Stomach (tissue), 9 donors: ENCODE results near the gene DOCK1. TPM values are rescaled to one million over a fixed set of nuclear protein-coding genes. Genes with fewer than 3 reads are reported as not detected.

Experiments
- DNase-seq, 2 donors: peaks; one replicate each; pipeline versions ENCODE4 v3.0.0 to v3.0.0-alpha.2; 2013 to 2019
- H3K27ac ChIP-seq, 5 donors: fragments of 200-600 bp in 4 of 5; sonication (generic) in 4 of 5; one replicate each; pipeline ENCODE4 v1.5.1; 2013 to 2019; ENCODE audit warnings: mild to moderate bottlenecking in 1 of 5, moderate library complexity in 1 of 5
- H3K27me3 ChIP-seq, 3 donors: fragments of 200-600 bp; sonication (generic); one replicate each; pipeline ENCODE4 v1.5.1; 2017 to 2019; ENCODE audit warnings: mixed run types in 1 of 3
- H3K36me3 ChIP-seq, 4 donors: fragments of 200-600 bp; sonication (generic); 1 replicate in 3 of 4; 2 replicates in 1 of 4; pipeline ENCODE4 v1.5.1; 2016 to 2019
- H3K4me1 ChIP-seq, 4 donors: fragments of 200-600 bp; sonication (generic); one replicate each; pipeline ENCODE4 v1.5.1; 2016 to 2019
- H3K4me3 ChIP-seq, 4 donors: fragments of 200-600 bp; sonication (generic) in 3 of 4; one replicate each; pipeline ENCODE4 v1.5.1; 2016 to 2019; ENCODE audit warnings: mild to moderate bottlenecking in 1 of 4
- H3K9me3 ChIP-seq, 4 donors: fragments of 200-600 bp; sonication (generic); one replicate each; pipeline ENCODE4 v1.5.1; 2016 to 2019
- EP300 ChIP-seq: sonication (generic); formaldehyde crosslinking; IDR thresholded peaks from one replicate; pipeline ENCODE4 v1.6.1; 2017; ENCODE audit warnings: antibody characterized with exemption
- POLR2A ChIP-seq, 4 donors: fragments of 450-650 bp; IDR thresholded peaks; one replicate each; pipeline ENCODE4 v1.6.1; 2016; ENCODE audit warnings: antibody characterized with exemption in 4 of 4, control low read depth in 2 of 4, mild to moderate bottlenecking in 1 of 4, moderate library complexity in 1 of 4
- POLR2AphosphoS5 ChIP-seq, 3 donors: sonication (generic); formaldehyde crosslinking; IDR thresholded peaks; one replicate each; pipeline ENCODE4 v1.6.1; 2016; ENCODE audit warnings: antibody characterized with exemption in 3 of 3
- WGBS, 5 donors: extraction: QIAGEN DNeasy Blood & Tissue Kit in 3 of 5; methylation state at CpG; one replicate each; pipeline versions ENCODE4 v1.1.5 to v1.1.7; 2013 to 2018; 5-methylcytosine and 5-hydroxymethylcytosine counted together
- intact Hi-C: fragments of 100-400 bp; cut with DNase I; formaldehyde crosslinking; loops from one replicate; pipeline ENCODE4 v1.15.1; 2023; ENCODE audit warnings: low total_unique reads
- polyA plus RNA-seq, 3 donors: library from polyadenylated mRNA; stranded (reverse); fragments of 200-250 nt; gene quantifications; one replicate each; pipeline ENCODE4 v1.2.3, GENCODE V29; 2013
- total RNA-seq, 5 donors: library from RNA; depleted of rRNA; stranded (reverse); fragments of >200 nt; gene quantifications; one replicate each; pipeline versions ENCODE4 v1.1.0 to v1.2.3, GENCODE V29; 2014 to 2016
- TF ChIP-seq, protein P1 (sequence below), 7 experiments: fragments of 450-650 bp in 4 of 7; fragments of 200-600 bp in 3 of 7; sonication (generic) in 3 of 7; IDR thresholded peaks; one replicate each; pipeline ENCODE4 v1.5.1; 2016 to 2019; ENCODE audit warnings: antibody characterized with exemption in 7 of 7, control low read depth in 2 of 7, mild to moderate bottlenecking in 1 of 7
- donor health status: healthy with polysubstance abuse.
- donor health status: Bipolar disorder and iron deficiency.
- donor health status: healthy.

The DOCK1 gene
- total and polyA plus RNA-seq, 8 donors: 8.4 to 114 (median 35.0) TPM

DNA sequence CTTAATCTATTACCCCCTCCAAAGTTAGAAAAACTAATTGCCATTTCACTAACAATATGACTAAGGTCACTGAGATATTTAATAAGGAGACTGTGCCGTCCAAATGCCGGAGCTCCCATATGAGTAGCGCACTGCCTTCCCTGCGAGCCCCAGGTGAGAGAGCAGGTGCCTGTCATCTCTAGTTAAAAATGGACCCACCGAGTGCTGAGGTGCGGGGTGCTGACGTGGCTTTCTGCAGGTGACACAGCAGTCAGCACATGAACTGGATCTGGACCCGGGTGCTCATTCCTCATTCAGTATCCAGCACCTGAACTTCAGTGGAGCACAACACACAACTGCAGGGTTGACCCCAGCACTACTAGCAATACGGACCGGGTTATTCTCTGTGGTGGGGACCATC, 505.8 kb downstream of the DOCK1 start:
- Histone ChIP-seq H3K27me3 (no peaks in the 10 kb centered on the region), H3K4me3 (no peak overlapping the region), H3K4me1 (no peaks in the 10 kb centered on the region), H3K36me3 (peaks cover 6 to 65% (median 43%) of the 10 kb centered on the region in 4 donors), H3K27ac (no peak overlapping the region), H3K9me3 (no peaks in the 10 kb centered on the region)
- WGBS, 5 donors: 96 to 98% (median 98%) methylated on average over 10 of the region's 10 CpGs
- intact Hi-C loops: no loop called here
- DNase-seq: no peak
- no peak for TF ChIP-seq POLR2A (IDR thresholded peaks at IDR 0.05)
- no peak for TF ChIP-seq EP300
- TF ChIP-seq, protein P1, sequence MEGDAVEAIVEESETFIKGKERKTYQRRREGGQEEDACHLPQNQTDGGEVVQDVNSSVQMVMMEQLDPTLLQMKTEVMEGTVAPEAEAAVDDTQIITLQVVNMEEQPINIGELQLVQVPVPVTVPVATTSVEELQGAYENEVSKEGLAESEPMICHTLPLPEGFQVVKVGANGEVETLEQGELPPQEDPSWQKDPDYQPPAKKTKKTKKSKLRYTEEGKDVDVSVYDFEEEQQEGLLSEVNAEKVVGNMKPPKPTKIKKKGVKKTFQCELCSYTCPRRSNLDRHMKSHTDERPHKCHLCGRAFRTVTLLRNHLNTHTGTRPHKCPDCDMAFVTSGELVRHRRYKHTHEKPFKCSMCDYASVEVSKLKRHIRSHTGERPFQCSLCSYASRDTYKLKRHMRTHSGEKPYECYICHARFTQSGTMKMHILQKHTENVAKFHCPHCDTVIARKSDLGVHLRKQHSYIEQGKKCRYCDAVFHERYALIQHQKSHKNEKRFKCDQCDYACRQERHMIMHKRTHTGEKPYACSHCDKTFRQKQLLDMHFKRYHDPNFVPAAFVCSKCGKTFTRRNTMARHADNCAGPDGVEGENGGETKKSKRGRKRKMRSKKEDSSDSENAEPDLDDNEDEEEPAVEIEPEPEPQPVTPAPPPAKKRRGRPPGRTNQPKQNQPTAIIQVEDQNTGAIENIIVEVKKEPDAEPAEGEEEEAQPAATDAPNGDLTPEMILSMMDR (IDR thresholded peaks at IDR 0.05): no peak
- TF ChIP-seq POLR2AphosphoS5 (IDR thresholded peaks at IDR 0.05): no peak

DNA sequence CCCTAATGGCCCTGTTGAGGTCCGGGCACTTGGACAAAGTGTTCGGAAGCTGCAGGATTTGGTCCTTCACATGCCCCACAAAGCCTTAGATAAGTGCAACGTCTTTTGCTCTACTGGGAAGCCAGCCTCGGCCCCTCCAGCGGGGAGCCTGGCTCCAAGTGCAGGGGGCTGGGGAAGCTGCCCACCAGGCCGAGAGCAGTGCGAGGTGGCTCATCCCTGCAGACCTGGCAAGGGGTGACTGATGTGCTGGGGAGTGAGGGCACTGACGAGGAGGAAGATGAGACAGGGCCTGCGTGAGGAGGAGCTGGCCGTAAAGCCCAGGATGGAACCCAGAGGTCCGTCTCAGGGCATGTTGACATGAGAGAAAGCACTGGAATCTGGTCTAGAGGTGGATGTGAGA, 508.1 kb downstream of the DOCK1 start:
- 94 to 97% (median 96%) methylated on average over 11 of the region's 11 CpGs for WGBS, 5 donors
- intact Hi-C loops: no loop called here

DNA sequence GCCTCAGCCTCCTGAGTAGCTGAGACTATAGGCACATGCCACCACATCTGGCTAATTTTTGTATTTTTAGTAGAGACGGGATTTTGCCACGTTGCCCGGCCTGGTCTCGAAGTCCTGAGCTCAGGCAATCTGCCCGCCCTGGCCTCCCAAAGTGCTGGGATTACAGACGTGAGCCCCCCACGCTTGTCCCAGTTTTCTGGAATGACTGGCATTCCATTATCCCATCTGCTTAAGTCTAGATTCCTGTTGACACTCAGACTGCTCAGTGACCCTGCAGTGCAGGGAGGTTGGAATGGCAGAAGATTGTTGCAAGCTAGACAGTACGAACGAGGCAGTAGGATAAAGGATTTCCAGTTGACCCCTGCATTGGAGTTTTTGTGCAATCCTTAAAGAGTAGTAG, 508.8 kb downstream of the DOCK1 start:
- intact Hi-C loops: no loop called here
- Histone ChIP-seq H3K4me1 (no peaks in the 10 kb centered on the region), H3K27me3 (no peaks in the 10 kb centered on the region), H3K9me3 (no peaks in the 10 kb centered on the region), H3K27ac (no peak overlapping the region), H3K4me3 (no peak overlapping the region), H3K36me3 (peaks cover 12 to 83% (median 60%) of the 10 kb centered on the region in 4 donors)
- no peak for DNase-seq
- TF ChIP-seq POLR2A (IDR thresholded peaks at IDR 0.05) (no peak), POLR2AphosphoS5 (IDR thresholded peaks at IDR 0.05) (no peak), EP300 (no peak)
- TF ChIP-seq, protein P1 (IDR thresholded peaks at IDR 0.05): no peak
- 90 to 94% (median 93%) methylated on average over 9 of the region's 9 CpGs for WGBS, 5 donors

More for the DNA sequence above, 508.1 kb downstream of the DOCK1 start:
- no peak for TF ChIP-seq EP300
- no peak for TF ChIP-seq POLR2A (IDR thresholded peaks at IDR 0.05)
- no peak for TF ChIP-seq POLR2AphosphoS5 (IDR thresholded peaks at IDR 0.05)
- TF ChIP-seq, protein P1 (IDR thresholded peaks at IDR 0.05): no peak
- Histone ChIP-seq H3K27ac (no peak overlapping the region), H3K36me3 (peaks cover 6 to 76% (median 56%) of the 10 kb centered on the region in 4 donors), H3K4me1 (no peaks in the 10 kb centered on the region), H3K27me3 (no peaks in the 10 kb centered on the region), H3K4me3 (no peak overlapping the region), H3K9me3 (no peaks in the 10 kb centered on the region)
- DNase-seq: no peak

GRCh38 chr10:127415116-127415515, 509.9 kb downstream of the DOCK1 start:
- Histone ChIP-seq H3K4me1 (no peaks in the 10 kb centered on the region), H3K27me3 (no peaks in the 10 kb centered on the region), H3K9me3 (no peaks in the 10 kb centered on the region), H3K4me3 (no peak overlapping the region), H3K36me3 (peaks cover 19 to 86% (median 71%) of the 10 kb centered on the region in 4 donors), H3K27ac (no peak overlapping the region)
- TF ChIP-seq EP300 (no peak), POLR2A (IDR thresholded peaks at IDR 0.05) (no peak), POLR2AphosphoS5 (IDR thresholded peaks at IDR 0.05) (no peak)
- TF ChIP-seq, protein P1 (IDR thresholded peaks at IDR 0.05): no peak
- DNase-seq: no peak
- intact Hi-C loops: no loop called here
- 74 to 90% (median 87%) methylated on average over 9 of the region's 9 CpGs for WGBS, 5 donors
